ENCODE data around the gene DUSP9.

- TF ChIP-seq CTCF (IDR thresholded peaks at IDR 0.05) (no peak), POLR2A (IDR thresholded peaks at IDR 0.05) (no peak)
Observed at GRCh38 chrX:153670748-153671588, 24.0 kb downstream of the DUSP9 start.

Measured in body of pancreas (tissue), 4 donors.